HCT116 (cell line): ENCODE measurements around the gene KRT37. TPM values are rescaled to one million over a fixed set of nuclear protein-coding genes. Genes with fewer than 3 reads are reported as not detected.

ENCODE experiments used
- ATAC-seq: fragments of 200-7000 bp; cut with Tn5 transposase; 2 replicates; pipeline ENCODE4 v1.9.1; 2020; ENCODE audit warnings: mild to moderate bottlenecking, moderate library complexity
- BruUV-seq: library from RNA; stranded (reverse); fragments of 400-500 nt; replicated peaks from 2 replicates; lab custom pipeline; 2021; lab: Mats Ljungman, UMichigan
- CTCF ChIA-PET: fragments of 300-600 bp; sonication (Branson Sonifier 250); formaldehyde crosslinking; loops from one replicate; lab custom pipeline; 2021; ENCODE audit warnings: antibody characterized with exemption; lab: Charles Lee
- POLR2A ChIA-PET: fragments of 300-600, 350-600 bp; sonication (Branson Sonifier 250); formaldehyde crosslinking; loops from one replicate; lab custom pipeline; 2021; ENCODE audit warnings: antibody characterized with exemption; lab: Charles Lee
- RAD21 ChIA-PET, 2 experiments: fragments of 300-600 bp; sonication (Branson Sonifier 250); formaldehyde crosslinking; loops; one replicate each; lab custom pipeline; 2023; ENCODE audit warnings: low total read pairs in 2 of 2; ENCODE audit not compliant: uncharacterized antibody in 2 of 2, unreplicated experiment in 2 of 2, low non-redundant PET in 1 of 2; lab: Charles Lee
- DNase-seq: peaks from one replicate; pipeline ENCODE4 v3.0.0-alpha.2; 2010; ENCODE audit warnings: low read depth, low spot score
- H2AFZ ChIP-seq: fragments of 200-600 bp; shearing (Covaris generic), sonication (generic); 2 replicates; pipeline ENCODE4 v1.6.1; 2017; ENCODE audit warnings: low read depth, mixed run types, mixed read lengths, antibody characterized with exemption, low read length; ENCODE audit not compliant: poor library complexity, severe bottlenecking
- H3K27ac ChIP-seq: 2 replicates; pipeline ENCODE4 v1.5.1; 2012; ENCODE audit warnings: low read depth, low read length
- H3K27me3 ChIP-seq: fragments of 200-600 bp; sonication (generic); 2 replicates; pipeline ENCODE4 v1.6.1; 2016; ENCODE audit warnings: mixed run types, low read length, mixed read lengths; ENCODE audit not compliant: insufficient read depth
- H3K36me3 ChIP-seq, 2 experiments: fragments of 200-500 bp in 1 of 2; fragments of 200-600 bp in 1 of 2; sonication (Bioruptor generic) in 1 of 2; sonication (generic) in 1 of 2; 2 replicates each; pipeline versions ENCODE4 v1.5.1 to v1.6.1; 2014 to 2016; ENCODE audit warnings: low read length in 2 of 2, inconsistent platforms in 1 of 2, mixed read lengths in 1 of 2, mixed run types in 1 of 2; ENCODE audit not compliant: insufficient read depth in 2 of 2, control insufficient read depth in 1 of 2
- H3K4me1 ChIP-seq, 2 experiments: fragments of 200-600 bp in 1 of 2; sonication (generic) in 1 of 2; 2 replicates each; pipeline versions ENCODE4 v1.5.1 to v1.6.1; 2012 to 2017; ENCODE audit warnings: low read length in 2 of 2, inconsistent platforms in 1 of 2, mild to moderate bottlenecking in 1 of 2, mixed read lengths in 1 of 2, mixed run types in 1 of 2, moderate library complexity in 1 of 2; ENCODE audit not compliant: insufficient read depth in 2 of 2, control insufficient read depth in 1 of 2
- H3K4me2 ChIP-seq: fragments of 200-600 bp; sonication (generic); 2 replicates; pipeline ENCODE4 v1.6.1; 2017; ENCODE audit warnings: mixed run types, low read length, mixed read lengths
- H3K4me3 ChIP-seq, 2 experiments: fragments of 200-600 bp in 1 of 2; sonication (generic) in 1 of 2; replicated peaks in 1 of 2; 2 replicates each; pipeline ENCODE4 v1.5.1; 2011 to 2016; ENCODE audit warnings: low read length in 2 of 2, control low read depth in 1 of 2, low read depth in 1 of 2, mild to moderate bottlenecking in 1 of 2, mixed read lengths in 1 of 2, mixed run types in 1 of 2
- H3K79me2 ChIP-seq: fragments of 200-600 bp; sonication (generic); 2 replicates; pipeline ENCODE4 v1.6.1; 2017; ENCODE audit warnings: mild to moderate bottlenecking, mixed run types, low read length, moderate library complexity, mixed read lengths; ENCODE audit not compliant: insufficient read depth
- H3K9ac ChIP-seq: fragments of 200-600 bp; sonication (generic); 2 replicates; pipeline ENCODE4 v1.6.1; 2016; ENCODE audit warnings: low read length, mixed read lengths
- H3K9me2 ChIP-seq: fragments of 200-600 bp; sonication (generic), shearing (Covaris generic); 2 replicates; pipeline ENCODE4 v1.6.1; 2017; ENCODE audit warnings: mixed run types, mild to moderate bottlenecking, moderate library complexity; ENCODE audit not compliant: insufficient read depth
- H3K9me3 ChIP-seq, 2 experiments: fragments of 200-500 bp in 1 of 2; fragments of 200-600 bp in 1 of 2; sonication (Bioruptor generic) in 1 of 2; sonication (generic) in 1 of 2; 2 replicates each; pipeline ENCODE4 v1.6.1; 2014 to 2017; ENCODE audit warnings: low read length in 2 of 2, mixed read lengths in 2 of 2, inconsistent platforms in 1 of 2, low read depth in 1 of 2, mild to moderate bottlenecking in 1 of 2, mixed run types in 1 of 2, moderate library complexity in 1 of 2; ENCODE audit not compliant: control insufficient read depth in 1 of 2, insufficient read depth in 1 of 2
- H4K20me1 ChIP-seq: fragments of 200-600 bp; sonication (generic), shearing (Covaris generic); 2 replicates; pipeline ENCODE4 v1.6.1; 2017; ENCODE audit warnings: mixed run types, mild to moderate bottlenecking, moderate library complexity; ENCODE audit not compliant: insufficient read depth
- ATF3 ChIP-seq: IDR thresholded peaks from 2 replicates; pipeline ENCODE4 v1.6.1; 2012
- CTCF ChIP-seq, 3 experiments: fragments of 200-600 bp in 1 of 3; sonication (generic) in 1 of 3; IDR thresholded peaks in 2 of 3; conservative IDR thresholded peaks in 1 of 3; 2 replicates each; pipeline ENCODE4 v1.5.1; 2012 to 2017; ENCODE audit warnings: low read depth in 2 of 3, low read length in 2 of 3, antibody characterized with exemption in 1 of 3, borderline replicate concordance in 1 of 3, control low read depth in 1 of 3, mild to moderate bottlenecking in 1 of 3, mixed read lengths in 1 of 3, mixed run types in 1 of 3, moderate library complexity in 1 of 3; ENCODE audit not compliant: insufficient read depth in 1 of 3
- ELF1 ChIP-seq: IDR thresholded peaks from 2 replicates; pipeline ENCODE4 v1.6.1; 2012; ENCODE audit warnings: low read depth, borderline replicate concordance
- EZH2 ChIP-seq: fragments of 200-600 bp; sonication (generic); IDR thresholded peaks from 2 replicates; pipeline ENCODE4 v1.6.1; 2017; ENCODE audit warnings: antibody characterized with exemption, mixed run types
- ZBTB33 ChIP-seq: IDR thresholded peaks from 2 replicates; pipeline ENCODE4 v1.6.1; 2011; ENCODE audit warnings: mild to moderate bottlenecking, low read length, moderate library complexity; ENCODE audit not compliant: insufficient replicate concordance; ENCODE audit errors: extremely low read depth
- intact Hi-C: fragments of 100-400 bp; cut with micrococcal nuclease; formaldehyde crosslinking; loops from 2 replicates; pipeline ENCODE4 v1.10.0; 2022
- total RNA-seq: library from RNA; stranded (reverse); gene quantifications from one replicate; pipeline ENCODE4 v1.2.1, GENCODE V29; 2021; ENCODE audit not compliant: unreplicated experiment

Gene KRT37
- total RNA-seq, 1 experiment from 2014 or later = not detected

- TF ChIP-seq EZH2 (no peak), ELF1 (no peak)
These were observed 40.3 kb upstream of the KRT37 start (continued) for GRCh38 chr17:41464682-41465081.

GRCh38 chr17:41464173-41464572, 39.8 kb upstream of the KRT37 start:
- Histone ChIP-seq H3K9me2 (no peaks in the 10 kb centered on the region), H3K36me3 (no peaks in the 10 kb centered on the region), H3K4me2 (peak overlapping the region; percentile 70), H3K4me1 (peaks cover 15 to 26% of the 10 kb centered on the region in 2 experiments), H2AFZ (no peak overlapping the region), H3K79me2 (no peaks in the 10 kb centered on the region), H3K27me3 (no peaks in the 10 kb centered on the region), H3K27ac (peak overlapping the region; percentile 55; the same call in 1 of the 2 replicates), H3K9ac (peak overlapping the region; percentile 43), H4K20me1 (no peaks in the 10 kb centered on the region), H3K9me3 (peaks cover 3 to 7% of the 10 kb centered on the region in 2 experiments; a peak in 1 of 4 replicates), H3K4me3 (no peak overlapping the region)
- RAD21 ChIA-PET = no interaction called here
- POLR2A ChIA-PET = no interaction called here
- DNase-seq (no peak), ATAC-seq (no peak)
- TF ChIP-seq ZBTB33 = no peak
- no peak for TF ChIP-seq CTCF (IDR thresholded peaks at IDR 0.05 in 2 of 3, conservative IDR thresholded peaks at IDR 0.05 in 1 of 3; ENCODE audit: borderline replicate concordance in 1 of 3, insufficient read depth in 1 of 3, low read depth in 2 of 3, low read length in 2 of 3)
- TF ChIP-seq ATF3 = no peak
- CTCF ChIA-PET = no interaction called here
- BruUV-seq = no TSS peak
- intact Hi-C loops = no loop called here
